Ovary (tissue), 9 donors: ENCODE results near the gene ZNF674. TPM values are rescaled to one million over a fixed set of nuclear protein-coding genes. Genes with fewer than 3 reads are reported as not detected.

ENCODE experiments used
- DNase-seq, 5 donors: peaks; one replicate each; pipeline ENCODE4 v3.0.0-alpha.2; 2019 to 2020
- H3K27ac ChIP-seq, 2 donors: fragments of 200-600 bp; one replicate each; pipeline versions ENCODE4 v1.5.1 to v1.8.0; 2019 to 2022
- H3K27me3 ChIP-seq: fragments of 200-600 bp; one replicate; pipeline ENCODE4 v1.8.0; 2022
- H3K36me3 ChIP-seq: fragments of 200-600 bp; sonication (generic); one replicate; pipeline ENCODE4 v1.5.1; 2019
- H3K4me1 ChIP-seq: one replicate; pipeline ENCODE4 v1.8.1; 2013; ENCODE audit warnings: mild to moderate bottlenecking, moderate library complexity; ENCODE audit not compliant: insufficient read depth
- H3K4me3 ChIP-seq: fragments of 200-600 bp; sonication (generic); one replicate; pipeline ENCODE4 v1.5.1; 2017
- H3K9me3 ChIP-seq, 2 donors: fragments of 200-600 bp in 1 of 2; sonication (generic) in 1 of 2; one replicate each; pipeline versions ENCODE4 v1.5.1 to v1.8.1; 2013 to 2019; ENCODE audit warnings: mild to moderate bottlenecking in 1 of 2, moderate library complexity in 1 of 2
- CTCF ChIP-seq, 3 donors: fragments of 450-650 bp in 2 of 3; fragments of 200-600 bp in 1 of 3; IDR thresholded peaks; one replicate each; pipeline versions ENCODE4 v1.5.1 to v1.8.0; 2016 to 2022; ENCODE audit warnings: antibody characterized with exemption in 3 of 3, mild to moderate bottlenecking in 1 of 3
- EP300 ChIP-seq: sonication (generic); formaldehyde crosslinking; IDR thresholded peaks from one replicate; pipeline ENCODE4 v1.6.1; 2017; ENCODE audit warnings: antibody characterized with exemption
- POLR2A ChIP-seq: fragments of 450-650 bp; IDR thresholded peaks from one replicate; pipeline ENCODE4 v1.6.1; 2017; ENCODE audit warnings: antibody characterized with exemption, mild to moderate bottlenecking, moderate library complexity
- WGBS, 3 donors: extraction: QIAGEN DNeasy Blood & Tissue Kit in 1 of 3; methylation state at CpG; one replicate each; pipeline versions ENCODE4 v1.1.5 to v1.1.7; 2013 to 2017; 5-methylcytosine and 5-hydroxymethylcytosine counted together
- intact Hi-C, 4 donors: fragments of 100-400 bp; cut with DNase I; formaldehyde crosslinking; loops; one replicate each; pipeline versions ENCODE4 v1.11.0 to v1.15.1; 2022 to 2023
- polyA plus RNA-seq, 2 donors: library from polyadenylated mRNA; stranded (reverse); fragments of 200-250 nt in 1 of 2; fragments of 350-450 nt in 1 of 2; fragmentation: Illumina TruSeq in 1 of 2; extraction: RNeasy Lipid Tissue Mini Kit (QIAGEN cat#74804) in 1 of 2; gene quantifications; one replicate each; pipeline ENCODE4 v1.2.3, GENCODE V29; 2013 to 2014
- total RNA-seq, 7 donors: library from RNA; depleted of rRNA in 2 of 7; stranded (reverse); fragments of >200 nt in 2 of 7; fragmentation: NEBNext Ultra II Directional in 3 of 7; extraction: Animal tissue kit (Norgen Biotek cat#: 25700) in 3 of 7; gene quantifications; one replicate each; pipeline versions ENCODE4 v1.1.0 to v1.2.4, GENCODE V29; 2016 to 2023
- donor health status: DM: no; HTN: no; CAD: no; lungs with moderate emphysema.
- donor health status: DM: no; HTN: no; CAD: no.
- donor health status: Bipolar disorder and iron deficiency.
- donor health status: DM: yes; HTN: yes; CAD: no.
- donor health status: DM: no; HTN: no; CAD: no.
- donor health status: DM: yes; HTN: yes; CAD: no.

ZNF674 gene
- total and polyA plus RNA-seq, 9 donors: 1.6 to 11.5 (median 3.6) TPM

GRCh38 chrX:46580613-46581012 is 35.4 kb upstream of the ZNF674 start:
- Histone ChIP-seq H3K4me3 (no peak overlapping the region), H3K9me3 (no peaks in the 10 kb centered on the region), H3K36me3 (no peaks in the 10 kb centered on the region), H3K27me3 (no peaks in the 10 kb centered on the region), H3K27ac (no peak overlapping the region), H3K4me1 (no peaks in the 10 kb centered on the region)
- intact Hi-C loops: no loop called here
- WGBS, 3 donors: 90 to 95% (median 93%) methylated on average over 6 of the region's 6 CpGs
- DNase-seq: no peak
- TF ChIP-seq EP300: no peak

- DNase-seq: no peak
- H3K4me3 ChIP-seq: no peak overlapping the region
- H3K36me3 ChIP-seq: no peaks in the 10 kb centered on the region
- no peaks in the 10 kb centered on the region for H3K4me1 ChIP-seq
- H3K27ac ChIP-seq: no peak overlapping the region
- WGBS, 3 donors: 90 to 96% (median 95%) methylated on average over 1 of the region's 1 CpG
- TF ChIP-seq CTCF (IDR thresholded peaks at IDR 0.05) (no peak), EP300 (no peak), POLR2A (no peak)
- intact Hi-C loops: loop anchor here in 2 of 4 donors (10.0 kb wide), 2 partner anchors 56 to 66 kb away; no protein-coding TSS in a partner anchor
- H3K9me3 ChIP-seq: no peaks in the 10 kb centered on the region
- H3K27me3 ChIP-seq: no peaks in the 10 kb centered on the region
Measured at GRCh38 chrX:46579250-46579649, 34.0 kb upstream of the ZNF674 start.

GRCh38 chrX:46577221-46578005 is 32.2 kb upstream of the ZNF674 start:
- Histone ChIP-seq H3K36me3 (no peaks in the 10 kb centered on the region), H3K4me3 (peak overlapping the region; percentile 12), H3K27me3 (no peaks in the 10 kb centered on the region), H3K9me3 (no peaks in the 10 kb centered on the region), H3K4me1 (no peaks in the 10 kb centered on the region), H3K27ac (no peak overlapping the region)
- intact Hi-C loops: loop anchor here in 2 of 4 donors (10.0 kb wide), 2 partner anchors 57 to 67 kb away; no protein-coding TSS in a partner anchor
- DNase-seq: no peak
- 53 to 65% (median 54%) methylated on average over 7 of the region's 7 CpGs for WGBS, 3 donors
- TF ChIP-seq EP300: no peak
- TF ChIP-seq POLR2A: no peak
- TF ChIP-seq CTCF (IDR thresholded peaks at IDR 0.05): no peak

GRCh38 chrX:46576458-46576857 is 31.2 kb upstream of the ZNF674 start:
- no peak overlapping the region for H3K27ac ChIP-seq
- peak in 1 of 5 donors; percentile 38 for DNase-seq
- no peaks in the 10 kb centered on the region for H3K9me3 ChIP-seq
- H3K36me3 ChIP-seq: no peaks in the 10 kb centered on the region
- intact Hi-C loops: loop anchor here in 2 of 4 donors (10.0 kb wide), 2 partner anchors 58 to 68 kb away; no protein-coding TSS in a partner anchor
- WGBS, 3 donors: 24 to 30% (median 30%) methylated on average over 3 of the region's 3 CpGs
- peak overlapping the region; percentile 54 for H3K4me3 ChIP-seq
- TF ChIP-seq EP300: no peak
- no peak for TF ChIP-seq CTCF (IDR thresholded peaks at IDR 0.05)
- no peak for TF ChIP-seq POLR2A
- H3K4me1 ChIP-seq: no peaks in the 10 kb centered on the region
- H3K27me3 ChIP-seq: no peaks in the 10 kb centered on the region

GRCh38 chrX:46575991-46576392 is 30.8 kb upstream of the ZNF674 start:
- H3K27ac ChIP-seq: no peak overlapping the region
- H3K4me1 ChIP-seq: no peaks in the 10 kb centered on the region
- DNase-seq: peak in 4 of 5 donors; percentile 34 to 58 (median 44)
- no peaks in the 10 kb centered on the region for H3K27me3 ChIP-seq
- H3K4me3 ChIP-seq: peak overlapping the region; percentile 54
- no peak for TF ChIP-seq POLR2A
- intact Hi-C loops: loop anchor here in 2 of 4 donors (10.0 kb wide), 2 partner anchors 59 to 69 kb away; no protein-coding TSS in a partner anchor
- H3K36me3 ChIP-seq: no peaks in the 10 kb centered on the region
- 24 to 33% (median 30%) methylated on average over 6 of the region's 6 CpGs for WGBS, 3 donors
- no peaks in the 10 kb centered on the region for H3K9me3 ChIP-seq
